ENCODE measurements around the gene KDM6A. TPM values are rescaled to one million over a fixed set of nuclear protein-coding genes. Genes with fewer than 3 reads are reported as not detected.

The KDM6A gene
- total RNA-seq, 1 experiment from 2014 or later: 45.0 TPM

DNA sequence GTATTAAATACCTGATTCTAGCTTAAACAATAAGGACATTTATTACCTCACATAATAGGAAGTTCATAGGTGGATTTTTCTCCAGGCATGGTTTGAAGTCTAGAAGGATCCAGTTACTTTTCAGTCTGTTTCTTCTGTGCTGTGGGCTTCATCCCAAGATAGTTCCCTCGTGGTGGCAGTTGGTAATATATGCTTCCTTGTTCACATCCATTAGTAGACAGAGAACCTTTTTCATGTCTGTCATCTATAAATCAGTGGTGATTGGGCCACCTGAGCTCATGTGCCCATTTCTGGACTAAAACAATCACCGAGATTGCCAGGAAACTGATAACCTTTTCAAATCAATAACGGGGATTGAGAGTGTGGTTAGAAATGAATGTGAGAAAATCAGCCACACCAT lies 97.7 kb downstream of the KDM6A start:
- no peak for DNase-seq (ENCODE audit: low spot score)
- Mint-ChIP-seq H3K4me1 (peaks cover 35% of the 10 kb centered on the region), H3K36me3 (peaks cover 48% of the 10 kb centered on the region), H3K4me3 (no peak overlapping the region), H3K27me3 (ENCODE audit: low read depth) (no peaks in the 10 kb centered on the region), H3K27ac (no peak overlapping the region), H3K9me3 (peaks cover 10% of the 10 kb centered on the region)
- CTCF ChIA-PET: no interaction called here
- POLR2A ChIA-PET: no interaction called here
- TF ChIP-seq ELF4 (CRISPR knock-in tag; IDR thresholded peaks at IDR 0.05; ENCODE audit: low read depth) (no peak), TP53 (CRISPR knock-in tag; IDR thresholded peaks at IDR 0.05) (no peak), ZNF671 (CRISPR knock-in tag; IDR thresholded peaks at IDR 0.05) (no peak)
- no peak for ATAC-seq

DNA sequence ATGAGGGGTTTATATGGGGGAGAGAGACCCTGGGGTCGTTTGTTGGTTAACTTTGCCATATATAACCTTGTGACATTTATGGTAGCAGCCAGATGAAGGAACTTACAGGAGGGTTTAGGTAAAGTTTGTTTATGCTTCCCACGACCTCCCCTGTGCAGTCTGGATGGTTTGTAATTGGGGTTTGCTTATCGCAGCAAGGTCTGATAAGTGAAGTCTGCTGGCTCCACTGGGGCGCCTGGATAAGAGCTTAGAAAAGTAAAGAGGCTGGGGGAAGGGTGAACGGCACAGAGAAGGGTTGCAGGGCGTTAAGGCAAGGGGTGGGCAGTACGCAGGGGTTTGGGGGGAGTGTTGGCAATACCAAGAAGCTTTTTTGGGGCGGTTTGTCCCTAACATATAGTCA lies 98.7 kb downstream of the KDM6A start:
- TF ChIP-seq FOXJ3 (CRISPR knock-in tag; IDR thresholded peaks at IDR 0.05; ENCODE audit: borderline replicate concordance) (no peak), SP1 (CRISPR knock-in tag; conservative IDR thresholded peaks at IDR 0.05) (no peak), RORB (CRISPR knock-in tag; IDR thresholded peaks at IDR 0.05) (no peak), NR3C1 (CRISPR knock-in tag; conservative IDR thresholded peaks at IDR 0.05; ENCODE audit: low read depth) (no peak), JUN (CRISPR knock-in tag; IDR thresholded peaks at IDR 0.05) (no peak), FOXP1 (CRISPR knock-in tag; IDR thresholded peaks at IDR 0.05; ENCODE audit: borderline replicate concordance) (no peak)
- TF ChIP-seq, protein P1, sequence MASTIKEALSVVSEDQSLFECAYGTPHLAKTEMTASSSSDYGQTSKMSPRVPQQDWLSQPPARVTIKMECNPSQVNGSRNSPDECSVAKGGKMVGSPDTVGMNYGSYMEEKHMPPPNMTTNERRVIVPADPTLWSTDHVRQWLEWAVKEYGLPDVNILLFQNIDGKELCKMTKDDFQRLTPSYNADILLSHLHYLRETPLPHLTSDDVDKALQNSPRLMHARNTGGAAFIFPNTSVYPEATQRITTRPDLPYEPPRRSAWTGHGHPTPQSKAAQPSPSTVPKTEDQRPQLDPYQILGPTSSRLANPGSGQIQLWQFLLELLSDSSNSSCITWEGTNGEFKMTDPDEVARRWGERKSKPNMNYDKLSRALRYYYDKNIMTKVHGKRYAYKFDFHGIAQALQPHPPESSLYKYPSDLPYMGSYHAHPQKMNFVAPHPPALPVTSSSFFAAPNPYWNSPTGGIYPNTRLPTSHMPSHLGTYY (CRISPR knock-in tag; IDR thresholded peaks at IDR 0.05): no peak
- TF ChIP-seq, protein P2, sequence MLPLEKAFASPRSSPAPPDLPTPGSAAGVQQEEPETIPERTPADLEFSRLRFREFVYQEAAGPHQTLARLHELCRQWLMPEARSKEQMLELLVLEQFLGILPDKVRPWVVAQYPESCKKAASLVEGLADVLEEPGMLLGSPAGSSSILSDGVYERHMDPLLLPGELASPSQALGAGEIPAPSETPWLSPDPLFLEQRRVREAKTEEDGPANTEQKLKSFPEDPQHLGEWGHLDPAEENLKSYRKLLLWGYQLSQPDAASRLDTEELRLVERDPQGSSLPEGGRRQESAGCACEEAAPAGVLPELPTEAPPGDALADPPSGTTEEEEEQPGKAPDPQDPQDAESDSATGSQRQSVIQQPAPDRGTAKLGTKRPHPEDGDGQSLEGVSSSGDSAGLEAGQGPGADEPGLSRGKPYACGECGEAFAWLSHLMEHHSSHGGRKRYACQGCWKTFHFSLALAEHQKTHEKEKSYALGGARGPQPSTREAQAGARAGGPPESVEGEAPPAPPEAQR (CRISPR knock-in tag; IDR thresholded peaks at IDR 0.05): no peak
- TF ChIP-seq, protein P3, sequence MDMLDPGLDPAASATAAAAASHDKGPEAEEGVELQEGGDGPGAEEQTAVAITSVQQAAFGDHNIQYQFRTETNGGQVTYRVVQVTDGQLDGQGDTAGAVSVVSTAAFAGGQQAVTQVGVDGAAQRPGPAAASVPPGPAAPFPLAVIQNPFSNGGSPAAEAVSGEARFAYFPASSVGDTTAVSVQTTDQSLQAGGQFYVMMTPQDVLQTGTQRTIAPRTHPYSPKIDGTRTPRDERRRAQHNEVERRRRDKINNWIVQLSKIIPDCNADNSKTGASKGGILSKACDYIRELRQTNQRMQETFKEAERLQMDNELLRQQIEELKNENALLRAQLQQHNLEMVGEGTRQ (CRISPR knock-in tag; IDR thresholded peaks at IDR 0.05): no peak
- DNase-seq (ENCODE audit: low spot score): no peak
- ChIA-PET CTCF (no interaction called here), POLR2A (no interaction called here)
- peaks cover 49% of the 10 kb centered on the region for H3K36me3 Mint-ChIP-seq
- no peaks in the 10 kb centered on the region for H3K27me3 Mint-ChIP-seq (ENCODE audit: low read depth)
- H3K4me3 Mint-ChIP-seq: no peak overlapping the region
- H3K4me1 Mint-ChIP-seq: peaks cover 32% of the 10 kb centered on the region
- peaks cover 7% of the 10 kb centered on the region for H3K9me3 Mint-ChIP-seq
- ATAC-seq: no peak
- no peak overlapping the region for H3K27ac Mint-ChIP-seq

DNA sequence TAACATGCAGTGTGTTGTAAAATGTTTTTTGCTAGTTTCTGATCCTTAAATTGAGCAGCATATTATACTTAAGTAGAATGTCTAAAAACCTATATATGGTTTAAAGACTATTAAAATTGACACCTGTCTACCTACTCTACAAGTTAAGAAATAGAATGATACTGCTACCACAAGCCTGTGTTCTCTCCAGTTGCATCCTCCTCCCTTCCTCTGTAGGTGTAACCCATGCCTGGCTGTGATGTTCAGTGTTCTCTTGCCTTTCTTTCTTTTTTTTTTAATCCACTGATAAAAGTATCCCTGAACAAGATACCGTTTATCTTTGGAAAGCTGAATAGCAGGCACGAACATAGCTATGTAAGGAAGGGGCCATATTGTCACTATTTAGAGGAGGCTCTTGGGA lies 99.1 kb downstream of the KDM6A start:
- Mint-ChIP-seq H3K4me1 (peaks cover 30% of the 10 kb centered on the region), H3K27ac (no peak overlapping the region), H3K27me3 (ENCODE audit: low read depth) (no peaks in the 10 kb centered on the region), H3K36me3 (peaks cover 50% of the 10 kb centered on the region), H3K4me3 (no peak overlapping the region), H3K9me3 (peaks cover 7% of the 10 kb centered on the region)
- no peak for DNase-seq (ENCODE audit: low spot score)
- TF ChIP-seq, protein P4, sequence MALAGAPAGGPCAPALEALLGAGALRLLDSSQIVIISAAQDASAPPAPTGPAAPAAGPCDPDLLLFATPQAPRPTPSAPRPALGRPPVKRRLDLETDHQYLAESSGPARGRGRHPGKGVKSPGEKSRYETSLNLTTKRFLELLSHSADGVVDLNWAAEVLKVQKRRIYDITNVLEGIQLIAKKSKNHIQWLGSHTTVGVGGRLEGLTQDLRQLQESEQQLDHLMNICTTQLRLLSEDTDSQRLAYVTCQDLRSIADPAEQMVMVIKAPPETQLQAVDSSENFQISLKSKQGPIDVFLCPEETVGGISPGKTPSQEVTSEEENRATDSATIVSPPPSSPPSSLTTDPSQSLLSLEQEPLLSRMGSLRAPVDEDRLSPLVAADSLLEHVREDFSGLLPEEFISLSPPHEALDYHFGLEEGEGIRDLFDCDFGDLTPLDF (CRISPR knock-in tag; IDR thresholded peaks at IDR 0.05): no peak
- TF ChIP-seq, protein P5, sequence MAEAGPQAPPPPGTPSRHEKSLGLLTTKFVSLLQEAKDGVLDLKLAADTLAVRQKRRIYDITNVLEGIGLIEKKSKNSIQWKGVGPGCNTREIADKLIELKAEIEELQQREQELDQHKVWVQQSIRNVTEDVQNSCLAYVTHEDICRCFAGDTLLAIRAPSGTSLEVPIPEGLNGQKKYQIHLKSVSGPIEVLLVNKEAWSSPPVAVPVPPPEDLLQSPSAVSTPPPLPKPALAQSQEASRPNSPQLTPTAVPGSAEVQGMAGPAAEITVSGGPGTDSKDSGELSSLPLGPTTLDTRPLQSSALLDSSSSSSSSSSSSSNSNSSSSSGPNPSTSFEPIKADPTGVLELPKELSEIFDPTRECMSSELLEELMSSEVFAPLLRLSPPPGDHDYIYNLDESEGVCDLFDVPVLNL (CRISPR knock-in tag; IDR thresholded peaks at IDR 0.05; ENCODE audit: borderline replicate concordance, low read depth): no peak
- no peak for TF ChIP-seq ZNF138 (CRISPR knock-in tag; conservative IDR thresholded peaks at IDR 0.05)
- TF ChIP-seq, protein P6, sequence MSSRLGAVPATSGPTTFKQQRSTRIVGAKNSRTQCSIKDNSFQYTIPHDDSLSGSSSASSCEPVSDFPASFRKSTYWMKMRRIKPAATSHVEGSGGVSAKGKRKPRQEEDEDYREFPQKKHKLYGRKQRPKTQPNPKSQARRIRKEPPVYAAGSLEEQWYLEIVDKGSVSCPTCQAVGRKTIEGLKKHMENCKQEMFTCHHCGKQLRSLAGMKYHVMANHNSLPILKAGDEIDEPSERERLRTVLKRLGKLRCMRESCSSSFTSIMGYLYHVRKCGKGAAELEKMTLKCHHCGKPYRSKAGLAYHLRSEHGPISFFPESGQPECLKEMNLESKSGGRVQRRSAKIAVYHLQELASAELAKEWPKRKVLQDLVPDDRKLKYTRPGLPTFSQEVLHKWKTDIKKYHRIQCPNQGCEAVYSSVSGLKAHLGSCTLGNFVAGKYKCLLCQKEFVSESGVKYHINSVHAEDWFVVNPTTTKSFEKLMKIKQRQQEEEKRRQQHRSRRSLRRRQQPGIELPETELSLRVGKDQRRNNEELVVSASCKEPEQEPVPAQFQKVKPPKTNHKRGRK (CRISPR knock-in tag; IDR thresholded peaks at IDR 0.05; ENCODE audit: borderline replicate concordance): no peak
- TF ChIP-seq HMGA2 (CRISPR knock-in tag; IDR thresholded peaks at IDR 0.05): no peak
- no peak for TF ChIP-seq SMAD3 (CRISPR knock-in tag; IDR thresholded peaks at IDR 0.05; ENCODE audit: borderline replicate concordance)
- TF ChIP-seq, protein P7, sequence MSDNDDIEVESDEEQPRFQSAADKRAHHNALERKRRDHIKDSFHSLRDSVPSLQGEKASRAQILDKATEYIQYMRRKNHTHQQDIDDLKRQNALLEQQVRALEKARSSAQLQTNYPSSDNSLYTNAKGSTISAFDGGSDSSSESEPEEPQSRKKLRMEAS (CRISPR knock-in tag; IDR thresholded peaks at IDR 0.05): no peak
- TF ChIP-seq ZNF416 (CRISPR knock-in tag; IDR thresholded peaks at IDR 0.05): no peak
- TF ChIP-seq ZNF232 (CRISPR knock-in tag; IDR thresholded peaks at IDR 0.05): no peak
- no peak for TF ChIP-seq FOXP1 (CRISPR knock-in tag; IDR thresholded peaks at IDR 0.05; ENCODE audit: borderline replicate concordance)
- TF ChIP-seq GABPB1 (CRISPR knock-in tag; IDR thresholded peaks at IDR 0.05): no peak
- ChIA-PET CTCF (no interaction called here), POLR2A (no interaction called here)
- no peak for ATAC-seq

All from WTC11 (cell line).